GM23338 (cell line): ENCODE measurements around the gene ELAPOR1. TPM values are rescaled to one million over a fixed set of nuclear protein-coding genes. Genes with fewer than 3 reads are reported as not detected.

Experiments
- ATAC-seq: fragments of 200-7000 bp; cut with Tn5 transposase; 3 replicates; pipeline ENCODE4 v1.9.1; 2020
- DNase-seq: peaks from one replicate; pipeline ENCODE4 v3.0.0-alpha.2; 2015; ENCODE audit warnings: low spot score
- H2AFZ ChIP-seq: fragments of 200-600 bp; sonication (generic); 2 replicates; pipeline ENCODE4 v1.8.0; 2016; ENCODE audit warnings: antibody characterized with exemption, mild to moderate bottlenecking, moderate library complexity
- H3F3A ChIP-seq: fragments of 200-600 bp; sonication (generic); replicated peaks from 2 replicates; pipeline ENCODE4 v1.8.0; 2017; ENCODE audit warnings: antibody characterized with exemption, mixed run types, low read depth
- H3K27ac ChIP-seq: fragments of 200-600 bp; sonication (generic); 2 replicates; pipeline ENCODE4 v1.6.1; 2016; ENCODE audit warnings: low read depth
- H3K27me3 ChIP-seq: fragments of 200-600 bp; sonication (generic); 2 replicates; pipeline ENCODE4 v1.8.0; 2016; ENCODE audit warnings: mild to moderate bottlenecking, mixed run types, moderate library complexity; ENCODE audit not compliant: insufficient read depth
- H3K36me3 ChIP-seq: fragments of 200-600 bp; sonication (generic); 2 replicates; pipeline ENCODE4 v1.8.0; 2016; ENCODE audit warnings: mild to moderate bottlenecking; ENCODE audit not compliant: insufficient read depth
- H3K4me1 ChIP-seq: fragments of 200-600 bp; sonication (generic); 2 replicates; pipeline ENCODE4 v1.8.0; 2016; ENCODE audit warnings: mild to moderate bottlenecking, moderate library complexity; ENCODE audit not compliant: insufficient read depth
- H3K4me2 ChIP-seq: fragments of 200-600 bp; sonication (generic); 2 replicates; pipeline ENCODE4 v1.7.1; 2017; ENCODE audit warnings: mixed run types
- H3K4me3 ChIP-seq: fragments of 200-600 bp; sonication (generic); 2 replicates; pipeline ENCODE4 v1.6.1; 2016; ENCODE audit warnings: mixed run types
- H3K79me2 ChIP-seq: fragments of 200-600 bp; sonication (generic); replicated peaks from 2 replicates; pipeline ENCODE4 v1.8.0; 2017; ENCODE audit warnings: mild to moderate bottlenecking; ENCODE audit not compliant: insufficient read depth
- H3K9me2 ChIP-seq: fragments of 200-600 bp; sonication (generic); 2 replicates; pipeline ENCODE4 v1.8.0; 2017; ENCODE audit not compliant: insufficient read depth
- H4K20me1 ChIP-seq: fragments of 200-600 bp; sonication (generic); replicated peaks from 2 replicates; pipeline ENCODE4 v1.8.0; 2017; ENCODE audit warnings: mild to moderate bottlenecking; ENCODE audit not compliant: insufficient read depth
- H3K27ac Mint-ChIP-seq: 2 replicates; pipeline ENCODE4 v1.8.0; 2020; ENCODE audit warnings: inconsistent platforms, mild to moderate bottlenecking, moderate library complexity, mixed read lengths
- H3K27me3 Mint-ChIP-seq: 3 replicates; pipeline ENCODE4 v1.8.0; 2022; ENCODE audit warnings: low read depth, mild to moderate bottlenecking, moderate library complexity, mixed read lengths, inconsistent platforms; ENCODE audit not compliant: insufficient read depth, poor library complexity
- H3K36me3 Mint-ChIP-seq: 3 replicates; pipeline ENCODE4 v1.8.0; 2021; ENCODE audit warnings: low read depth, mild to moderate bottlenecking, inconsistent platforms, moderate library complexity, mixed read lengths
- H3K4me1 Mint-ChIP-seq: 3 replicates; pipeline ENCODE4 v1.8.0; 2020; ENCODE audit warnings: mild to moderate bottlenecking, inconsistent platforms, mixed read lengths
- H3K4me3 Mint-ChIP-seq: 3 replicates; pipeline ENCODE4 v1.8.0; 2021; ENCODE audit warnings: moderate library complexity, mild to moderate bottlenecking, inconsistent platforms, mixed read lengths
- H3K9me3 Mint-ChIP-seq: 3 replicates; pipeline ENCODE4 v1.8.0; 2020; ENCODE audit warnings: moderate library complexity, mild to moderate bottlenecking, inconsistent platforms, mixed read lengths
- CREB1 ChIP-seq: fragments of 250-450 bp; sonication (Bioruptor Pico); IDR thresholded peaks from 2 replicates; pipeline ENCODE4 v1.5.0; 2020; ENCODE audit warnings: low read depth, mild to moderate bottlenecking, moderate library complexity
- EZH2phosphoT487 ChIP-seq: fragments of 200-600 bp; sonication (generic); IDR thresholded peaks from one replicate; pipeline ENCODE4 v1.8.1; 2018; ENCODE audit warnings: antibody characterized with exemption; ENCODE audit not compliant: unreplicated experiment
- NANOG ChIP-seq: IDR thresholded peaks from 2 replicates; pipeline ENCODE4 v1.6.1; 2016; ENCODE audit warnings: antibody characterized with exemption, borderline replicate concordance
- POLR2AphosphoS5 ChIP-seq: IDR thresholded peaks from 2 replicates; pipeline ENCODE4 v1.6.1; 2016; ENCODE audit warnings: antibody characterized with exemption, low read depth
- STAT1 ChIP-seq: IDR thresholded peaks from one replicate; pipeline ENCODE4 v1.6.1; 2016; ENCODE audit warnings: antibody characterized with exemption; ENCODE audit not compliant: unreplicated experiment
- ZNF114 ChIP-seq: fragments of 250-450 bp; sonication (Bioruptor Pico); IDR thresholded peaks from 2 replicates; pipeline ENCODE4 v1.5.0; 2020; ENCODE audit warnings: mild to moderate bottlenecking, moderate library complexity
- ZNF331 ChIP-seq: fragments of 250-450 bp; sonication (Bioruptor Pico); IDR thresholded peaks from 2 replicates; pipeline ENCODE4 v1.5.0; 2020; ENCODE audit warnings: low read depth, mild to moderate bottlenecking, moderate library complexity
- polyA plus RNA-seq: library from polyadenylated mRNA; unstranded; fragments of >200 nt; fragmentation: Nextera tagmentation; extraction: Ambion mirVana; gene quantifications from 2 replicates; pipeline ENCODE4 v1.2.1, GENCODE V29; 2016
- total RNA-seq: library from RNA; depleted of rRNA; stranded (reverse); fragments of >200 nt; shearing (Covaris generic); gene quantifications from 2 replicates; pipeline ENCODE4 v1.2.3, GENCODE V29; 2014
- TF ChIP-seq, protein P1 (sequence below), 2 experiments: fragments of 200-600 bp in 1 of 2; sonication (generic) in 1 of 2; conservative IDR thresholded peaks; 2 replicates each; pipeline versions ENCODE4 v1.5.1 to v1.6.1; 2016 to 2017; ENCODE audit warnings: antibody characterized with exemption in 2 of 2, low read depth in 2 of 2, mild to moderate bottlenecking in 2 of 2, moderate library complexity in 1 of 2
- TF ChIP-seq, protein P2 (sequence below): IDR thresholded peaks from 2 replicates; pipeline ENCODE4 v1.6.1; 2016; ENCODE audit warnings: antibody characterized with exemption
- TF ChIP-seq, protein P3 (sequence below): IDR thresholded peaks from one replicate; pipeline ENCODE4 v1.6.1; 2018; ENCODE audit warnings: antibody characterized with exemption; ENCODE audit not compliant: unreplicated experiment

The ELAPOR1 gene
- total and polyA plus RNA-seq, 2 experiments from 2014 or later: 0.92 to 2.4 TPM

DNA sequence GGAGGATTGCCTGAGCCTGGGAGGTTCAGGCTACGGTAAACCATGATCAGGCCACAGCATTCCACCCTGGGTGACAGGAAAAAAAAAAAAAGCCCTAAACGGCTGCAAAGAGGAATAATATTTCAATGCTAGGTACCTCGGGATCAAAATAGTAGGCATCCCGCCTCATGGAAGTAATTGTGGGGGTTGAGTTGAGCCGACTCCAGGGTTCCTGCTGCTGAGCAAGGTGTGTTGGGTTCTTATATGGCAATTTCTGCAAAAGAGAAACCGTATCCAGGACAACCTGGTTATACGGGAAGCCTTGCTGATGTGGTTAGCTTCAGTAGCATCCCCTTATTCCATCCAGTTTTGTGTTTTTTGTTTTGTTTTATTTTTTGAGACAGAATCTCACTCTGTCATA is 6.1 kb upstream of the ELAPOR1 start:
- TF ChIP-seq NANOG (no peak), CREB1 (CRISPR knock-in tag) (no peak), STAT1 (no peak), ZNF114 (CRISPR knock-in tag) (no peak), POLR2AphosphoS5 (no peak), ZNF331 (CRISPR knock-in tag) (no peak), EZH2phosphoT487 (no peak)
- TF ChIP-seq, protein P1, sequence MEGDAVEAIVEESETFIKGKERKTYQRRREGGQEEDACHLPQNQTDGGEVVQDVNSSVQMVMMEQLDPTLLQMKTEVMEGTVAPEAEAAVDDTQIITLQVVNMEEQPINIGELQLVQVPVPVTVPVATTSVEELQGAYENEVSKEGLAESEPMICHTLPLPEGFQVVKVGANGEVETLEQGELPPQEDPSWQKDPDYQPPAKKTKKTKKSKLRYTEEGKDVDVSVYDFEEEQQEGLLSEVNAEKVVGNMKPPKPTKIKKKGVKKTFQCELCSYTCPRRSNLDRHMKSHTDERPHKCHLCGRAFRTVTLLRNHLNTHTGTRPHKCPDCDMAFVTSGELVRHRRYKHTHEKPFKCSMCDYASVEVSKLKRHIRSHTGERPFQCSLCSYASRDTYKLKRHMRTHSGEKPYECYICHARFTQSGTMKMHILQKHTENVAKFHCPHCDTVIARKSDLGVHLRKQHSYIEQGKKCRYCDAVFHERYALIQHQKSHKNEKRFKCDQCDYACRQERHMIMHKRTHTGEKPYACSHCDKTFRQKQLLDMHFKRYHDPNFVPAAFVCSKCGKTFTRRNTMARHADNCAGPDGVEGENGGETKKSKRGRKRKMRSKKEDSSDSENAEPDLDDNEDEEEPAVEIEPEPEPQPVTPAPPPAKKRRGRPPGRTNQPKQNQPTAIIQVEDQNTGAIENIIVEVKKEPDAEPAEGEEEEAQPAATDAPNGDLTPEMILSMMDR (conservative IDR thresholded peaks at IDR 0.05; ENCODE audit: low read depth in 2 of 2): no peak
- TF ChIP-seq, protein P2, sequence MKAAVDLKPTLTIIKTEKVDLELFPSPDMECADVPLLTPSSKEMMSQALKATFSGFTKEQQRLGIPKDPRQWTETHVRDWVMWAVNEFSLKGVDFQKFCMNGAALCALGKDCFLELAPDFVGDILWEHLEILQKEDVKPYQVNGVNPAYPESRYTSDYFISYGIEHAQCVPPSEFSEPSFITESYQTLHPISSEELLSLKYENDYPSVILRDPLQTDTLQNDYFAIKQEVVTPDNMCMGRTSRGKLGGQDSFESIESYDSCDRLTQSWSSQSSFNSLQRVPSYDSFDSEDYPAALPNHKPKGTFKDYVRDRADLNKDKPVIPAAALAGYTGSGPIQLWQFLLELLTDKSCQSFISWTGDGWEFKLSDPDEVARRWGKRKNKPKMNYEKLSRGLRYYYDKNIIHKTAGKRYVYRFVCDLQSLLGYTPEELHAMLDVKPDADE: no peak
- Histone ChIP-seq H3K36me3 (no peaks in the 10 kb centered on the region), H3K27ac (no peak overlapping the region), H3K79me2 (no peaks in the 10 kb centered on the region), H3F3A (peaks cover 4% of the 10 kb centered on the region; the same call in 1 of the 2 replicates), H3K4me3 (no peak overlapping the region), H3K4me1 (peaks cover 5% of the 10 kb centered on the region; the same call in 1 of the 2 replicates), H3K4me2 (no peak overlapping the region), H4K20me1 (no peaks in the 10 kb centered on the region), H3K9me2 (no peaks in the 10 kb centered on the region), H2AFZ (no peak overlapping the region), H3K27me3 (peaks cover 18% of the 10 kb centered on the region)
- no peaks in the 10 kb centered on the region; the same call in 2 of the 3 replicates for H3K9me3 Mint-ChIP-seq
- no peak for DNase-seq
- no peak overlapping the region for H3K4me3 Mint-ChIP-seq
- H3K27me3 Mint-ChIP-seq: peaks cover 17% of the 10 kb centered on the region
- H3K27ac Mint-ChIP-seq: no peak overlapping the region
- ATAC-seq: no peak
- H3K4me1 Mint-ChIP-seq: peaks cover under 1% of the 10 kb centered on the region; the same call in 2 of the 3 replicates
- H3K36me3 Mint-ChIP-seq: peaks cover 10% of the 10 kb centered on the region; the same call in 2 of the 3 replicates

DNA sequence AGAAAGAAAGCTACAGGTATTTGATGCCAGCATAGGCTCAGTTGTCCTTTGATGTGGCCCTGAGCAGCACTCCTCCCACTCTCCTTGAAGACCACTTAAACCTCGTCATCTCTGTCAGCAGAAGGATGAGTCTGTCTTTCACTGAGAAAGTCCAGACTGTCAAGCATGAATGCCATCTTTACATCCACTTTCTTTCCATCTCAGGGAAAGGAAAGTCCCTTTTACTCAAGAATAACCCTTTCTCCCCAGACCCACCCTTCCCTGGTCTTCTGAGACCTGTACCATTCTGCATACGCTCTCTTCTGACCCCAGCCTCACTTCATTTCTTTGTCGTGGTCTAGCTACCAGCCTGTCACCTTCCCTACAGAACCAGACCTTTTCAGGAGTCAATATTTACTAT is 4.0 kb upstream of the ELAPOR1 start:
- Mint-ChIP-seq H3K36me3 (no peaks in the 10 kb centered on the region; the same call in 2 of the 3 replicates), H3K27me3 (peaks cover 31% of the 10 kb centered on the region), H3K9me3 (no peaks in the 10 kb centered on the region; the same call in 2 of the 3 replicates), H3K27ac (no peak overlapping the region), H3K4me1 (peaks cover 7% of the 10 kb centered on the region), H3K4me3 (no peak overlapping the region)
- Histone ChIP-seq H3K36me3 (no peaks in the 10 kb centered on the region), H3K79me2 (no peaks in the 10 kb centered on the region), H3K4me1 (peaks cover 11% of the 10 kb centered on the region), H3K27me3 (peaks cover 40% of the 10 kb centered on the region), H3F3A (no peaks in the 10 kb centered on the region), H2AFZ (no peak overlapping the region), H3K9me2 (no peaks in the 10 kb centered on the region), H3K4me3 (no peak overlapping the region), H3K27ac (no peak overlapping the region), H4K20me1 (no peaks in the 10 kb centered on the region), H3K4me2 (no peak overlapping the region)
- DNase-seq (no peak), ATAC-seq (no peak)
- TF ChIP-seq CREB1 (CRISPR knock-in tag) (no peak), EZH2phosphoT487 (no peak), ZNF114 (CRISPR knock-in tag) (no peak), STAT1 (no peak), NANOG (no peak)
- TF ChIP-seq, protein P2: no peak
- TF ChIP-seq, protein P1 (conservative IDR thresholded peaks at IDR 0.05; ENCODE audit: low read depth in 2 of 2): no peak
- TF ChIP-seq, protein P3, sequence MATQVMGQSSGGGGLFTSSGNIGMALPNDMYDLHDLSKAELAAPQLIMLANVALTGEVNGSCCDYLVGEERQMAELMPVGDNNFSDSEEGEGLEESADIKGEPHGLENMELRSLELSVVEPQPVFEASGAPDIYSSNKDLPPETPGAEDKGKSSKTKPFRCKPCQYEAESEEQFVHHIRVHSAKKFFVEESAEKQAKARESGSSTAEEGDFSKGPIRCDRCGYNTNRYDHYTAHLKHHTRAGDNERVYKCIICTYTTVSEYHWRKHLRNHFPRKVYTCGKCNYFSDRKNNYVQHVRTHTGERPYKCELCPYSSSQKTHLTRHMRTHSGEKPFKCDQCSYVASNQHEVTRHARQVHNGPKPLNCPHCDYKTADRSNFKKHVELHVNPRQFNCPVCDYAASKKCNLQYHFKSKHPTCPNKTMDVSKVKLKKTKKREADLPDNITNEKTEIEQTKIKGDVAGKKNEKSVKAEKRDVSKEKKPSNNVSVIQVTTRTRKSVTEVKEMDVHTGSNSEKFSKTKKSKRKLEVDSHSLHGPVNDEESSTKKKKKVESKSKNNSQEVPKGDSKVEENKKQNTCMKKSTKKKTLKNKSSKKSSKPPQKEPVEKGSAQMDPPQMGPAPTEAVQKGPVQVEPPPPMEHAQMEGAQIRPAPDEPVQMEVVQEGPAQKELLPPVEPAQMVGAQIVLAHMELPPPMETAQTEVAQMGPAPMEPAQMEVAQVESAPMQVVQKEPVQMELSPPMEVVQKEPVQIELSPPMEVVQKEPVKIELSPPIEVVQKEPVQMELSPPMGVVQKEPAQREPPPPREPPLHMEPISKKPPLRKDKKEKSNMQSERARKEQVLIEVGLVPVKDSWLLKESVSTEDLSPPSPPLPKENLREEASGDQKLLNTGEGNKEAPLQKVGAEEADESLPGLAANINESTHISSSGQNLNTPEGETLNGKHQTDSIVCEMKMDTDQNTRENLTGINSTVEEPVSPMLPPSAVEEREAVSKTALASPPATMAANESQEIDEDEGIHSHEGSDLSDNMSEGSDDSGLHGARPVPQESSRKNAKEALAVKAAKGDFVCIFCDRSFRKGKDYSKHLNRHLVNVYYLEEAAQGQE: no peak
